Retinal pigment epithelial cell (primary cell): ENCODE measurements around the gene SAMD14.
"Not testable (repeated sequence)": the region's sequence is repeated elsewhere in the genome, so short reads cannot be mapped to it uniquely, and the experiment has no call there.

Experiments used
- DNase-seq: peaks from one replicate; pipeline ENCODE4 v3.0.0-alpha.2; 2010; ENCODE audit warnings: low read depth
- H3K4me3 ChIP-seq: 2 replicates; pipeline ENCODE4 v1.5.1; 2011; ENCODE audit warnings: mild to moderate bottlenecking, low read length, control low read depth, moderate library complexity
- TF ChIP-seq, protein P1 (sequence below): conservative IDR thresholded peaks from 2 replicates; pipeline ENCODE4 v1.5.1; 2011; ENCODE audit warnings: low read depth, low read length, control low read depth, inconsistent platforms

The SAMD14 gene

DNA sequence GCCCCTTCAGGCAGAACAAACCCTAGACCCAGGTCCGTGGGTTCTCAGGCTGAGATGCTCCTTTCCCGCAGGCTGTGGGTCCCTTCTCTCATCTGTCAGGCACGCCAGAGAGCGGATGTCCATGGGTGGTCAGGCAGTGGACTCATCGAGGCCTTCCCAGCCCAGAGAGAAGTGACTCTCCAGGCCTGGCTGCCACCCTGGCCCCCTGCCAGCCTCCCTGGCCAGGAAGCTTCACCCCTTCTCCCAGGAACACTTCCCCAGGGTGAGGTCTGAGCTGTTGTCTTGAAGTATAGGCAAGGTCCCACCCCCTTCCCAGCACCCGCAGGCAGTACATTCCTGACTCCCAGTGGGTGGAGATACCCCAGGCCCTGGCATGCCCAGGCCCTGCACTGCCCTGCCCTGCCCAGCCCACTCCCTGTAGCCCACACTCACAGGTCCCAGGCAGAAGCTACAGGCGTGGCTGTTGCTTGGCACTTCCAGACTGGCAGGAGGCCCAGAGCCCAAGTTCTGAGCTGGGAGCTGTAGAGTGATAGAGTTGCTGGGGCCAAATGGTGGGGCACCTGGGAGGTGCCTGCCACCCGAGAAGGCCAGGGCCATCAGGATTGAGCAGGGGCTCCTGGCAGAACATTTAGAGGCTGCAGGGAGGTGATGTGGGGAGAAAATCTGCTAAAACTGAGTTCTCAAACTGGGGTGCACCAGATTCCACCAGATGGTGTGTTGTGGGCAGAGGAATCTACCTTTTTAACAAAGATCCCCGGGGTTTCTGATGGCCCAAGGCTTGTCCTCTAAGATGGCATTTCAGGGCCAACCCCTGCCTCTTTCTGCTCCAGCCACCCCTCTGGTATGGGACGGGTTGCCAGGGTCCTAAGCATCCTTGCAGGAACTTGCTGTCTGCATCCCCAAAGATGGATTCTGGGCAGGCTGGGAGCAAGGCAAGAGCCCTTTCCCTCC is 67.4 kb downstream of the SAMD14 start:
- TF ChIP-seq, protein P1, sequence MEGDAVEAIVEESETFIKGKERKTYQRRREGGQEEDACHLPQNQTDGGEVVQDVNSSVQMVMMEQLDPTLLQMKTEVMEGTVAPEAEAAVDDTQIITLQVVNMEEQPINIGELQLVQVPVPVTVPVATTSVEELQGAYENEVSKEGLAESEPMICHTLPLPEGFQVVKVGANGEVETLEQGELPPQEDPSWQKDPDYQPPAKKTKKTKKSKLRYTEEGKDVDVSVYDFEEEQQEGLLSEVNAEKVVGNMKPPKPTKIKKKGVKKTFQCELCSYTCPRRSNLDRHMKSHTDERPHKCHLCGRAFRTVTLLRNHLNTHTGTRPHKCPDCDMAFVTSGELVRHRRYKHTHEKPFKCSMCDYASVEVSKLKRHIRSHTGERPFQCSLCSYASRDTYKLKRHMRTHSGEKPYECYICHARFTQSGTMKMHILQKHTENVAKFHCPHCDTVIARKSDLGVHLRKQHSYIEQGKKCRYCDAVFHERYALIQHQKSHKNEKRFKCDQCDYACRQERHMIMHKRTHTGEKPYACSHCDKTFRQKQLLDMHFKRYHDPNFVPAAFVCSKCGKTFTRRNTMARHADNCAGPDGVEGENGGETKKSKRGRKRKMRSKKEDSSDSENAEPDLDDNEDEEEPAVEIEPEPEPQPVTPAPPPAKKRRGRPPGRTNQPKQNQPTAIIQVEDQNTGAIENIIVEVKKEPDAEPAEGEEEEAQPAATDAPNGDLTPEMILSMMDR = no peak
- DNase-seq = peak; percentile 89
- no peak overlapping the region for H3K4me3 ChIP-seq

DNA sequence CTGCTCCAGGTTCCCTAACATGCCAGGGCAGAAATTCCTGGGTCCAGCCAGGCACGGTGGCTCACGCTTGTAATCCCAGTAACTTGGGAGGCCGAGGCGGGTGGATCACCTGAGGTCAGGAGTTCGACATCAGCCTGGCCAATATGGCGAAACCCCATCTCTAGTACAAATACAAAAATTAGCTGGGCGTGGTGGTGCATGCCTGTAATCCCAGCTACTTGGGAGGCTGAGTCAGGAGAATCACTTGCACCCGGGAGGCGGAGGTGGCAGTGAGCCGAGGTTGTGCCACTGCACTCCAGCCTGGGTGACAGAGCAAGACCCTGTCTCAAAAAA is 68.3 kb downstream of the SAMD14 start:
- not testable (repeated sequence) for DNase-seq
- H3K4me3 ChIP-seq = peak overlapping the region; percentile 17

DNA sequence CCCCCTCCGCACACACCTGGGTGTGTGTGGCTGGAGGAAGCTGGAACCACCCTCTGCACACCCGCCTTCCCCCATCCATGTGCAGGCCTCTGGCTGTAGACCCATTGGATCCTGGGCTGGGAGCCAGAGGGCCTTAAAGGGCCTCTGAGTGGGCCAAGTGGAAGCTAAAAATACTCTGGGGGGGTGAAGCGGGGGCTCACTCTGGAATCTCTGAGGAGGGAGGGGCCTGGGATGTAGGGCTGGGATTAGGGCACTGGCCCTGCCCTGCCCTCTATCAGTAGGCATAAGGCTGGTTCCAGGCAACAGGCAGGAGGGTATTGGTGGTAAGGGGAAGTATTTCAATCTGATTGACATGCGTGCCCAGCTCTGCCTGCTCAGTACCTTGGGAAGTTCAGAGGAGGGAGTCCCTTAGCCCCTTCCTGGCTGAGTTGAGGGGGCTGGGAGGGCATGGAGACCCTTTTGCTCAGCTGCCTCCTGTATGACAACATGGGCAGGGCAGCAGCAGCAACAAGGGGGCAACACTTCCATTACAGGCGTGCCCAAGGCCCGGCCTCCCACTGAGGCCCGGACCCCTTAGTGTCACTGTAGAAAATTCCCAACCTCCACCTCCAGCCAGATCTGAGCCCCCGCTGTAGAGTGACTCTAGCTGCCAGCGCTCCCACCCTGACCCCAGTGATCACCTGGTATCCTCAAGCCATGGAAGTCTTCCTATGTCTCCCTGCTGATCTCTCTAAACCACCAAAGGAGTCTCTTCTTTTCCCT is 68.8 kb downstream of the SAMD14 start:
- DNase-seq = no peak
- TF ChIP-seq, protein P1 = no peak
- peak overlapping the region; percentile 94 for H3K4me3 ChIP-seq
